Measurements from ENCODE around the gene TES.

Gene TES

DNA sequence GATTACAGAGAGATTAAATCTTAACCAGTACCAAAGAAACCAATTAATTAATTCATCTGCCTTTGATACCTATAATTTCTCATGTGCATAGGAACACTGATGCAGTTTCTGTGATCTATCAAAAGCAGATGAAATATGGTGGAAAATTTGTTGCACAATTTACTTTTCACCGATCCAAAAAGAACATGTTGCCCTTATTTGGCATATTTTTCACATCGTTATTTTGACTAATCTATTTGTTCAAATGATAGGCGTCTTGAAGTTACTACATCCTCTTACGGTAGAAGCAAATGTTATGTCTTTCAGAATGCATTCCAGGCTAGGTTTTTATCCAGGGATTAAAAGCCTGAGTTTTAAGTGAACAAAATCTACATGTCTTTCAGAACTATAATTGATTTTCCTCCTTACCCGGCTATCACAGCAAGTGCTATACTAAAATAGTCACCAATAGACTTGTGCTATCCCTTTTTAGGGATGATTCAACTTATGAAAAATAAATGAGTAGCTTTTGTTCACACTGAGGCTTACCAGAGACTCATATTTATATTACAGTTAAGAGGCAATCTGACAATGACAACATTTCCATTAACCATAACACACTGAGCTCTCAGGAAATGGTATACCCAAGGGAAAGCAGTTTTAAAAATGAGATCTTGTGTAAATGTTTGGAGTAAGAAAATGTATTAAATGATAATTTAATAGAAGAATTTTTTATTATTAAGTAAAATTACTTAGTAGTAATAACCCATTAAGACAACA lies 16.8 kb upstream of the TES start:
- TF ChIP-seq ZNF274 (IDR thresholded peaks at IDR 0.05; ENCODE audit: low read depth, low read length): no peak
- no peak for TF ChIP-seq SUZ12 (IDR thresholded peaks at IDR 0.05; ENCODE audit: extremely low read depth, insufficient read depth, insufficient read length)
- no peak for TF ChIP-seq YY1 (IDR thresholded peaks at IDR 0.05; ENCODE audit: insufficient read depth, insufficient read length)
- no peak overlapping the region for H3K4me3 ChIP-seq (ENCODE audit: insufficient read length, low read depth)
- DNase-seq (ENCODE audit: low read depth, low spot score): no peak
- H3K9ac ChIP-seq (ENCODE audit: insufficient read length, low read depth): no peak overlapping the region
- H3K4me1 ChIP-seq (ENCODE audit: insufficient read depth, insufficient read length): no peaks in the 10 kb centered on the region
- no peaks in the 10 kb centered on the region for H3K36me3 ChIP-seq (ENCODE audit: insufficient read depth, insufficient read length, low read length)
- H3K27me3 ChIP-seq (ENCODE audit: insufficient read depth, insufficient read length): no peaks in the 10 kb centered on the region
- no peaks in the 10 kb centered on the region for H3K9me3 ChIP-seq (ENCODE audit: insufficient read depth, low read length)

DNA sequence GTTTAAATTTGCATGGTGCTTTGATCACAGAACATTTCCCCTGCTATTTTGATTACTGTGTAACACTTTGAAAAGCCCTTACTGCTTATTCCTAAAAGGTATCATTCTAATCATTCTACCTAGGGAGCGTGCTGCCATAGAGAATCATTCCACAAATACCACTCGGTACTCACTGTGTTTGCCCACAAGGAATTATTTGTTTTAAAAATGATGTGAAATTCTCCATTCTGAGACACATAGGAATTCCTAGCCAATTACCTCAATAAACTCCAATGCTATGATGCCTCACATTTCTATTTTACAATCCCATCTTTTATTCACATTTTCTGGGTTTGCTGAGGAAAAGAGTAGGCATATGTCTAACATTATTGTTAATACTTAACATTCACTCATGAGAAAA lies 16.2 kb upstream of the TES start:
- H3K27me3 ChIP-seq (ENCODE audit: insufficient read depth, insufficient read length): no peaks in the 10 kb centered on the region
- no peak overlapping the region for H3K4me3 ChIP-seq (ENCODE audit: insufficient read length, low read depth)
- no peak for TF ChIP-seq ZNF274 (IDR thresholded peaks at IDR 0.05; ENCODE audit: low read depth, low read length)
- no peak for TF ChIP-seq SUZ12 (IDR thresholded peaks at IDR 0.05; ENCODE audit: extremely low read depth, insufficient read depth, insufficient read length)
- no peak for TF ChIP-seq YY1 (IDR thresholded peaks at IDR 0.05; ENCODE audit: insufficient read depth, insufficient read length)
- H3K9ac ChIP-seq (ENCODE audit: insufficient read length, low read depth): no peak overlapping the region
- no peaks in the 10 kb centered on the region for H3K36me3 ChIP-seq (ENCODE audit: insufficient read depth, insufficient read length, low read length)
- no peaks in the 10 kb centered on the region for H3K4me1 ChIP-seq (ENCODE audit: insufficient read depth, insufficient read length)
- no peak for DNase-seq (ENCODE audit: low read depth, low spot score)
- no peaks in the 10 kb centered on the region for H3K9me3 ChIP-seq (ENCODE audit: insufficient read depth, low read length)

DNA sequence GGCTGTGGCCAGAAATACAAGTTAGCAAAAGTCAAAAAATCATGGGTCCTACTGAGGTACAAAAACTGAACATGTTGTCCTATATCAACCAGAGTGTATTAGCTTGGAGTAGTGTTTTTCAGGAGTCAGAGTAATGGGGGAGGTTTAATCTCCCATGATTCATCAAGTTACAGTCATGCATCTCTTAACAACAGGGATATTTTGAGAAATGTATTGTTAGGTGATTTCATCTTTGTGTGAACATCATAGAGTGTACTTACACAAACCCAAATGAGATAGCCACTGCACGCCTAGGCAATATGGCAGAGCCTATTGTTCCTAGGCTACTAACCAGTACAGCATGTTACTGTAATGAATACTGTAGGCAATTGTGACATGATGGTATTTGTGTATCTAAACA lies 14.9 kb upstream of the TES start:
- no peaks in the 10 kb centered on the region for H3K36me3 ChIP-seq (ENCODE audit: insufficient read depth, insufficient read length, low read length)
- DNase-seq (ENCODE audit: low read depth, low spot score): no peak
- TF ChIP-seq ZNF274 (IDR thresholded peaks at IDR 0.05; ENCODE audit: low read depth, low read length): no peak
- no peak for TF ChIP-seq SUZ12 (IDR thresholded peaks at IDR 0.05; ENCODE audit: extremely low read depth, insufficient read depth, insufficient read length)
- TF ChIP-seq YY1 (IDR thresholded peaks at IDR 0.05; ENCODE audit: insufficient read depth, insufficient read length): no peak

DNA sequence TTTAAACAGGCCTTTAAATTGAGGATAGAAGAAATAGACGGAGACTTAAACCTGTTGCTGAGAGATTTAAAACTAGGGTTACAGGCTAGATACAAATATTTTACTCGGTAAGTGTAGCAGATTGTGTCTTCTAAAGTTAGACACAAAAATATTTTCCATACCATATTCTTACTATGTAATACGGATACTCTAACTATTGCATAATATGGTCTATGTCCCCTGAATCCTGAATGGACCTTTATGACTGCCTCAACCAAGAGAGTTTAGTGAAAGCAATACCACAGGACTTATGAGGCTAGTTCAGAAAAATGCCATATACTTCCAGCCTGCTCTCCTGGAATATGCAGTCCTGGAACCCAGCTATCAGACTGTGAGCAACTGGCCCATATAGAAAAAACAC lies 13.4 kb upstream of the TES start:
- TF ChIP-seq ZNF274 (IDR thresholded peaks at IDR 0.05; ENCODE audit: low read depth, low read length): no peak
- TF ChIP-seq SUZ12 (IDR thresholded peaks at IDR 0.05; ENCODE audit: extremely low read depth, insufficient read depth, insufficient read length): no peak
- no peak for TF ChIP-seq YY1 (IDR thresholded peaks at IDR 0.05; ENCODE audit: insufficient read depth, insufficient read length)
- Histone ChIP-seq H3K9me3 (ENCODE audit: insufficient read depth, low read length) (no peaks in the 10 kb centered on the region), H3K9ac (ENCODE audit: insufficient read length, low read depth) (no peak overlapping the region), H3K4me1 (ENCODE audit: insufficient read depth, insufficient read length) (no peaks in the 10 kb centered on the region), H3K27me3 (ENCODE audit: insufficient read depth, insufficient read length) (no peaks in the 10 kb centered on the region), H3K4me3 (ENCODE audit: insufficient read length, low read depth) (no peak overlapping the region), H3K36me3 (ENCODE audit: insufficient read depth, insufficient read length, low read length) (no peaks in the 10 kb centered on the region)
- no peak for DNase-seq (ENCODE audit: low read depth, low spot score)

More for the DNA sequence above, 14.9 kb upstream of the TES start:
- no peak overlapping the region for H3K4me3 ChIP-seq (ENCODE audit: insufficient read length, low read depth)
- H3K9me3 ChIP-seq (ENCODE audit: insufficient read depth, low read length): no peaks in the 10 kb centered on the region
- no peaks in the 10 kb centered on the region for H3K27me3 ChIP-seq (ENCODE audit: insufficient read depth, insufficient read length)
- H3K9ac ChIP-seq (ENCODE audit: insufficient read length, low read depth): no peak overlapping the region
- H3K4me1 ChIP-seq (ENCODE audit: insufficient read depth, insufficient read length): no peaks in the 10 kb centered on the region

DNA sequence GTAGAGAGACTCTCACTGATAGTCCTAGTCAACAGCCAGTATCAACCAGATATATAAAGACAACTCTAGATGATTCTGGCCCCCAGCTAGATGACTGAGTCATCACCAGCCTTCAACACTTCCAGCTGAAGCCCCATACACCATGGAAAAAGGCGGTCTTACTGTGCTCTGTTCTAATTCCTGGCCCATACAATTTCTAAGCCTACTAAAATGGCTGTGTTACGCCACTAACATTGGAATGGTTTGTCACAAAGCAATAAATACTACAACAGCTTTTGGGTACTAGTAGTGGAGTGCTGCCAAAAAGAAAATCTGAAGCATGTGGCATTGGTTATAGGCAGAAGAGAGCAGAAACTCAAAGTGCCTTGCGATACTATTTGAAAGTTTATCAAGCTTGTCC lies 13.0 kb upstream of the TES start:
- H3K27me3 ChIP-seq (ENCODE audit: insufficient read depth, insufficient read length): no peaks in the 10 kb centered on the region
- no peaks in the 10 kb centered on the region for H3K9me3 ChIP-seq (ENCODE audit: insufficient read depth, low read length)
- no peak overlapping the region for H3K4me3 ChIP-seq (ENCODE audit: insufficient read length, low read depth)
- TF ChIP-seq YY1 (IDR thresholded peaks at IDR 0.05; ENCODE audit: insufficient read depth, insufficient read length) (no peak), SUZ12 (IDR thresholded peaks at IDR 0.05; ENCODE audit: extremely low read depth, insufficient read depth, insufficient read length) (no peak), ZNF274 (IDR thresholded peaks at IDR 0.05; ENCODE audit: low read depth, low read length) (no peak)
- H3K4me1 ChIP-seq (ENCODE audit: insufficient read depth, insufficient read length): no peaks in the 10 kb centered on the region
- H3K9ac ChIP-seq (ENCODE audit: insufficient read length, low read depth): no peak overlapping the region
- H3K36me3 ChIP-seq (ENCODE audit: insufficient read depth, insufficient read length, low read length): no peaks in the 10 kb centered on the region
- no peak for DNase-seq (ENCODE audit: low read depth, low spot score)

DNA sequence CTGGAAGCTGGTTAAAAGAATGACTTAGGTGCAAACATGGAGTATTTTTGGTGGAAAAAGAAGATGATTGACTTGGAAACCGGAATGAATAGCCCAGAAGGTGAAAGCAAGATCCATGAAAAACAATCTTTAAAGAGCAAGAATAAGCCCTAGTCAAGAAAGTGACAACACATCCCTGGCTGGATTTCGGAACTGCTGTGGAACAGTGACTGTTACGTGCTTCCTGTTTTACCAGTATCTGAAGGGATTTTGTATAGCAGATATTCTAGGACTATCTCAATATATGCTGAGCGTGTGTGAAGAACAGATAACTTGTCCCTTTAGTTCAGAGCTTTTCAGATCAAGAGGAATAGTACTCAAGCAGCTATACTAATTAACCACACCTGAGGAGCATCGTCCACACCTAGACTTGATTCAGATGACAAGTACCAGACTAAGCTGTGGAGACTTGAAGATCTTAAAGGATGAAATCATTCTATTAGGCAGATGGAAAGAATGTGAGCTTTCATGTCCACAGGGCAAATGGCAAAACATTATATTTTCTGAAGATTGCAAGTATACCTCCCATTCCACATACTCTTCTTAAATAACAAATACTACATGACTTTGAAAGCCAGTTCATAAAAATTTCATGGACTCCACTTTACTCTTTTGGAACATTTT lies 11.5 kb upstream of the TES start:
- H3K9me3 ChIP-seq (ENCODE audit: insufficient read depth, low read length): no peaks in the 10 kb centered on the region
- no peak overlapping the region for H3K4me3 ChIP-seq (ENCODE audit: insufficient read length, low read depth)
- H3K27me3 ChIP-seq (ENCODE audit: insufficient read depth, insufficient read length): no peaks in the 10 kb centered on the region
- no peak for TF ChIP-seq YY1 (IDR thresholded peaks at IDR 0.05; ENCODE audit: insufficient read depth, insufficient read length)
- TF ChIP-seq ZNF274 (IDR thresholded peaks at IDR 0.05; ENCODE audit: low read depth, low read length): no peak
- TF ChIP-seq SUZ12 (IDR thresholded peaks at IDR 0.05; ENCODE audit: extremely low read depth, insufficient read depth, insufficient read length): no peak
- no peak for DNase-seq (ENCODE audit: low read depth, low spot score)
- no peaks in the 10 kb centered on the region for H3K4me1 ChIP-seq (ENCODE audit: insufficient read depth, insufficient read length)
- H3K9ac ChIP-seq (ENCODE audit: insufficient read length, low read depth): no peak overlapping the region
- H3K36me3 ChIP-seq (ENCODE audit: insufficient read depth, insufficient read length, low read length): no peaks in the 10 kb centered on the region

DNA sequence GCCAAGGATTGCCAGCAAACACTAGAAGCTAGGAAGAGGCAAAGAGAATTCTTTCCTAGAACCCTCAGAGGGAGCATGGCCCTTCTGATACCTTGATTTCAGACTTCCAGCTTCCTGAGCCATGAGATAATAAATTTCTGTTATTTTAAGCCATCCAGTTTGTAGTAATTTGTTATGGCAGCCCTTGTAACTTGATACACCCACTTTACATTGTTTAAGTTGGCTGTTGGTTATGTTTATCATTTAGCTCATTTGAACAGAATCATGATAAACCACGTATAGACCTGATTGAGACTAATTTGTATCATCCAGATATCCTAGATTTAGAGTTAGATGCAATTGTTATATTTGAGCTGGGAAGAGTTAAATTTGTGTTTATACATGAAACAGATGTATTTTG lies 9.4 kb upstream of the TES start:
- Histone ChIP-seq H3K36me3 (ENCODE audit: insufficient read depth, insufficient read length, low read length) (no peaks in the 10 kb centered on the region), H3K9me3 (ENCODE audit: insufficient read depth, low read length) (no peaks in the 10 kb centered on the region), H3K9ac (ENCODE audit: insufficient read length, low read depth) (no peak overlapping the region), H3K4me3 (ENCODE audit: insufficient read length, low read depth) (no peak overlapping the region), H3K4me1 (ENCODE audit: insufficient read depth, insufficient read length) (no peaks in the 10 kb centered on the region), H3K27me3 (ENCODE audit: insufficient read depth, insufficient read length) (no peaks in the 10 kb centered on the region)
- DNase-seq (ENCODE audit: low read depth, low spot score): no peak
- TF ChIP-seq YY1 (IDR thresholded peaks at IDR 0.05; ENCODE audit: insufficient read depth, insufficient read length) (no peak), SUZ12 (IDR thresholded peaks at IDR 0.05; ENCODE audit: extremely low read depth, insufficient read depth, insufficient read length) (no peak), ZNF274 (IDR thresholded peaks at IDR 0.05; ENCODE audit: low read depth, low read length) (no peak)

All from NT2/D1 (cell line).